HG03135 (cell line): Measurements from ENCODE around the gene ZNF653.
A peak's percentile ranks its signal among the peaks of the same experiment; 100 is the strongest.
"Not testable (repeated sequence)": the region's sequence is repeated elsewhere in the genome, so short reads cannot be mapped to it uniquely, and the experiment has no call there.

Experiments used
- ATAC-seq: cut with Tn5 transposase; IDR thresholded peaks from one replicate; pipeline ENCODE4 v1.9.1; 2021; ENCODE audit warnings: mild to moderate bottlenecking, moderate library complexity; ENCODE audit not compliant: unreplicated experiment

ZNF653 gene

GRCh38 chr19:11435057-11435832 lies 70.4 kb downstream of the ZNF653 start, which contains the start of the genes ODAD3 and PRKCSH:
ODAD3 (minus strand) TSS chr19:11435121; CDS start chr19:11435016, 105 bp downstream.
PRKCSH (plus strand) TSS chr19:11435635; CDS start chr19:11436118, 483 bp downstream.
- peak; percentile 84 for ATAC-seq

GRCh38 chr19:11434703-11435056 lies 71.0 kb downstream of the ZNF653 start:
- peak; percentile 22 for ATAC-seq

- not testable (repeated sequence) for ATAC-seq
Measured at GRCh38 chr19:11433526-11433925, 72.1 kb downstream of the ZNF653 start.
